ENCODE results near the gene FAM163B. TPM values are rescaled to one million over a fixed set of nuclear protein-coding genes. Genes with fewer than 3 reads are reported as not detected.

The FAM163B gene
- total RNA-seq, 2 donors from 2014 or later, result 1.2 TPM; not detected in 1

DNA sequence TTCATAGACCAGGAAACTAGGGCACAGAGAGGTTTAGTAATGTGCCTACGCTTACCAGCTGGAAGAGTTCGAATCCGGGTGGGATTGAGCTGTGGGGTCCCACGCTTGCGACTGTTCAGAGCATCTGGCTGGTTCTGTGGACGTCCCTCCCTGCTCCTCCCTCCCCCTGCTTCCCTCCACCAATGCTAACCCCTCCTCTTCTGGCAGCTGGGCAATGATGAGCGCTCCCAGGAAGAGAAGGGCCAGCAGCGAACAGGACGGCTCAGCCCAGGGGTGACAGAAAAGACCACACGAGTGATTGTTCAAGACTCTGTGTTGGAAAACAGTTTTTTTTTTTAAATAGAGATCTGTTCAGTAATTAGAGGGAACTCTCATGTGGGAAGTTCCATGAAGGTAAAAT, 6.9 kb downstream of the FAM163B start:
- H3K9me3 ChIP-seq, result no peaks in the 10 kb centered on the region
- no peaks in the 10 kb centered on the region for H3K27me3 ChIP-seq

DNA sequence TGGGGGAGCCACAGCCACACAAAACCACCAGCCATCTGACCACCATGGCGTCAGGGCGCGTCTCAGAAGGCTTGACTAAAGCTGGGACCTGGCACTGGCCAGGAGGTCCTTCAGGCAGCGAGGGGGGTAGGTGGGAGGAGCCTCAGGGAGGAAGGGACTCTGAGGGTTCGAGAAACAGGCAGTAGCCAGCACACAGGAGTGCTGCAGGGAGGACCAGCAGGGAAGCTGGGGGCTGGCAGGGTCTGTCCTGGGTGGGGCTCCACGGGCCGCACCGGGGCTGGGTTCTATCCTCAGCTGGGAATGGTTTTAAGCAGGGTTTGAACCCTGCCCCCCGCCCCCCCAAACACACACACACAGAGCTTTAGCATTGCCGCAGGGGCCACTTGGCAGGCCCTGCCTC, 7.4 kb downstream of the FAM163B start:
- no peak for DNase-seq
- Histone ChIP-seq H3K36me3 (no peaks in the 10 kb centered on the region), H3K27me3 (no peaks in the 10 kb centered on the region), H3K4me3 (no peak overlapping the region), H3K27ac (no peak overlapping the region), H3K9ac (ENCODE audit: low read depth in 2 of 2, low read length in 2 of 2) (no peak overlapping the region), H3K9me3 (no peaks in the 10 kb centered on the region), H3K4me1 (no peaks in the 10 kb centered on the region)
- TF ChIP-seq, protein P1, sequence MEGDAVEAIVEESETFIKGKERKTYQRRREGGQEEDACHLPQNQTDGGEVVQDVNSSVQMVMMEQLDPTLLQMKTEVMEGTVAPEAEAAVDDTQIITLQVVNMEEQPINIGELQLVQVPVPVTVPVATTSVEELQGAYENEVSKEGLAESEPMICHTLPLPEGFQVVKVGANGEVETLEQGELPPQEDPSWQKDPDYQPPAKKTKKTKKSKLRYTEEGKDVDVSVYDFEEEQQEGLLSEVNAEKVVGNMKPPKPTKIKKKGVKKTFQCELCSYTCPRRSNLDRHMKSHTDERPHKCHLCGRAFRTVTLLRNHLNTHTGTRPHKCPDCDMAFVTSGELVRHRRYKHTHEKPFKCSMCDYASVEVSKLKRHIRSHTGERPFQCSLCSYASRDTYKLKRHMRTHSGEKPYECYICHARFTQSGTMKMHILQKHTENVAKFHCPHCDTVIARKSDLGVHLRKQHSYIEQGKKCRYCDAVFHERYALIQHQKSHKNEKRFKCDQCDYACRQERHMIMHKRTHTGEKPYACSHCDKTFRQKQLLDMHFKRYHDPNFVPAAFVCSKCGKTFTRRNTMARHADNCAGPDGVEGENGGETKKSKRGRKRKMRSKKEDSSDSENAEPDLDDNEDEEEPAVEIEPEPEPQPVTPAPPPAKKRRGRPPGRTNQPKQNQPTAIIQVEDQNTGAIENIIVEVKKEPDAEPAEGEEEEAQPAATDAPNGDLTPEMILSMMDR (IDR thresholded peaks at IDR 0.05), result no peak
- intact Hi-C loops (cut with DNase I), result no loop called here

More for the DNA sequence above, 6.9 kb downstream of the FAM163B start:
- H3K4me1 ChIP-seq, result no peaks in the 10 kb centered on the region
- no peak overlapping the region for H3K9ac ChIP-seq (ENCODE audit: low read depth in 2 of 2, low read length in 2 of 2)
- no peak for DNase-seq
- intact Hi-C loops (cut with DNase I), result no loop called here
- H3K4me3 ChIP-seq, result no peak overlapping the region
- no peaks in the 10 kb centered on the region for H3K36me3 ChIP-seq
- TF ChIP-seq, protein P1 (IDR thresholded peaks at IDR 0.05), result no peak
- no peak overlapping the region for H3K27ac ChIP-seq

DNA sequence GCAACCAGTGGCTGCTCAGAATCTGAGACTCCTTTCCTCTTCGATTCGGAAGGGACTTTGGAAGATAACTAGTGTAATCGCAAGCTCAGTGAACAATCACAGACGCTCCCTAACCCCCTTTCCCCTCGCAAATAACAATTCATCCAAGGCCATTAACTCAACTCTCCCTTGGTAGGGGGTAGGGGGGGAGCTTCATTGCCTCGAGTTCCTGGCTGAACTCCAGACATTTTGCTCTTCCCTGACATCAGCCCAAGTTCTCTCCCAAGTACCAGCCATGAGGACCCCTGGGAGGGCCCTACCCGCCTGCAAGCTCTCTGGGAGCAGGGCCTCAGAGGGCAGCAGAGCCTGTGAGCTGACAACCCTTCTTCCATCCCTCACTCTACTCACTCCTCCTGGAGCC, 8.4 kb downstream of the FAM163B start:
- intact Hi-C loops (cut with DNase I), result no loop called here
- TF ChIP-seq, protein P1 (IDR thresholded peaks at IDR 0.05), result no peak
- Histone ChIP-seq H3K27me3 (no peaks in the 10 kb centered on the region), H3K27ac (no peak overlapping the region), H3K4me1 (no peaks in the 10 kb centered on the region), H3K4me3 (no peak overlapping the region), H3K36me3 (no peaks in the 10 kb centered on the region), H3K9ac (ENCODE audit: low read depth in 2 of 2, low read length in 2 of 2) (no peak overlapping the region), H3K9me3 (no peaks in the 10 kb centered on the region)
- no peak for DNase-seq

DNA sequence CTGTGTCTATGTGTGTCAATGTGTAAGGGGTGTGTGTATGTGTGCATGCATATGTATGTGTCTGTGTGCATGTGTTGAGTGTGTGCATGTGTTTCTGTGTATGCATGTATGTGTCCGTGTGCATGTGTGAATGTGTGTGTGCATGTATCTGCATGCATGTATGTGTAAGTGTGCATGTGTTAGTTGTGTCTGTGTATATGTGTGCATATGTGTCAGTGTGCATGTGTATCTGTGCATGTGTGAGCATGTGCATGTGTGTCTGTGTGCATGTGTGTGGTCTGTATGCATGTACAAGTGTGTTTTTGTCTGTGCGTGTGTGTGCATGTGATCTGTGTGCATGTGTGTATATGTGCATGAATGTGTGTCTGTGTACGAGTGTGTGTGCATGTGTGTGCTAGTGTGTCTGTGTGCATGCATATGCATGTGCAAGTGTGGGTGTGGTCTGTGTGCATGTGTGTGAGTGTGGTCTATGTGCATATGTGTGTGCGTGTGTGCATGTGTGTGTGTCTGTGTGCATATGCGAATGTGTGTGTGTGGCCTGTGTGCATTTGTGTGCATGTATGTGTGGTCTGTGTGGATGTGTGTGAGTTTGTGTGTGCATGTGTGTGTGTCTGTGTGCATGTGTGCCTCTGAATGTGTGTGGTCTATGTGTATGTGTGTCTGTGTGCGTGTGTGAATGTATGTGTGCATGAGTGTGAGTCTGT, 9.6 kb downstream of the FAM163B start:
- TF ChIP-seq, protein P1 (IDR thresholded peaks at IDR 0.05), result no peak
- Histone ChIP-seq H3K4me1 (no peaks in the 10 kb centered on the region), H3K27ac (no peak overlapping the region), H3K4me3 (no peak overlapping the region), H3K27me3 (no peaks in the 10 kb centered on the region), H3K9me3 (no peaks in the 10 kb centered on the region), H3K36me3 (no peaks in the 10 kb centered on the region), H3K9ac (ENCODE audit: low read depth in 2 of 2, low read length in 2 of 2) (no peak overlapping the region)
- no peak for DNase-seq
- intact Hi-C loops (cut with DNase I), result no loop called here

DNA sequence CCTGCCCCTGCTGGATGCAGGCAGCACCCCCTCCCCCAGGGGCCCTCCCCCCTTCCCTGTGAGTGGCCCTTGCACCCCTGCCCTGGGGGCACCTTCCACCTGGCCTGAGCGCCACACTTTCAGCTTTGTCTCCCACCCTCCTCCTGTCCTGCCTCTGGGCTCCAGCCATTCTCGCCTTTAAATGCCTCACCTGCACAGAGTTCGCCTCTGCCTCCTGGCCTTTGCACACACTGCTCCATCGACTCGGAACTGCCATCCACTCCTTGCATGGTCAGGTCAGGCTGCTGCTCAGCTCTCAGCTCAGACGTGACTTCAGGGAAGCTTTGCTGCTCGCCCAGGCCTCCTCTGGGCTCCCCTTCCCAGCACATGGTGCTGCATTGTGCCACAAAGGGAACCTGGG, 10.2 kb downstream of the FAM163B start:
- Histone ChIP-seq H3K9ac (ENCODE audit: low read depth in 2 of 2, low read length in 2 of 2) (no peak overlapping the region), H3K27me3 (no peaks in the 10 kb centered on the region), H3K4me1 (no peaks in the 10 kb centered on the region), H3K36me3 (no peaks in the 10 kb centered on the region), H3K4me3 (no peak overlapping the region), H3K27ac (no peak overlapping the region), H3K9me3 (no peaks in the 10 kb centered on the region)
- TF ChIP-seq, protein P1 (IDR thresholded peaks at IDR 0.05), result no peak
- intact Hi-C loops (cut with DNase I), result no loop called here
- DNase-seq, result no peak
